ENCODE results near the gene KLK15. TPM values are rescaled to one million over a fixed set of nuclear protein-coding genes. Genes with fewer than 3 reads are reported as not detected.

The KLK15 gene, protein sequence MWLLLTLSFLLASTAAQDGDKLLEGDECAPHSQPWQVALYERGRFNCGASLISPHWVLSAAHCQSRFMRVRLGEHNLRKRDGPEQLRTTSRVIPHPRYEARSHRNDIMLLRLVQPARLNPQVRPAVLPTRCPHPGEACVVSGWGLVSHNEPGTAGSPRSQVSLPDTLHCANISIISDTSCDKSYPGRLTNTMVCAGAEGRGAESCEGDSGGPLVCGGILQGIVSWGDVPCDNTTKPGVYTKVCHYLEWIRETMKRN
- total RNA-seq (not detected), polyA plus RNA-seq (10 to 100 TPM in 1 of 3 donors, 1 to 10 TPM in 2; 2.1 to 10.2 (median 2.8) TPM)

- H3K27me3 ChIP-seq: peaks cover 0 to 30% (median 21%) of the 10 kb centered on the region in 3 donors
- intact Hi-C loops (cut with DNase I): no loop called here
- no peak within 1 kb of the TSS for H3K27ac ChIP-seq
- peak; percentile 39 for DNase-seq
- no peaks in the 10 kb centered on the region for H3K9me3 ChIP-seq
- no peak within 1 kb of the TSS for H3K4me3 ChIP-seq
- 74 to 79% methylated on average over 8 of the region's 8 CpGs for WGBS, 2 donors
- no peak for TF ChIP-seq POLR2AphosphoS5 (IDR thresholded peaks at IDR 0.05)
- no peak for TF ChIP-seq EP300 (IDR thresholded peaks at IDR 0.05)
- TF ChIP-seq, protein P1, sequence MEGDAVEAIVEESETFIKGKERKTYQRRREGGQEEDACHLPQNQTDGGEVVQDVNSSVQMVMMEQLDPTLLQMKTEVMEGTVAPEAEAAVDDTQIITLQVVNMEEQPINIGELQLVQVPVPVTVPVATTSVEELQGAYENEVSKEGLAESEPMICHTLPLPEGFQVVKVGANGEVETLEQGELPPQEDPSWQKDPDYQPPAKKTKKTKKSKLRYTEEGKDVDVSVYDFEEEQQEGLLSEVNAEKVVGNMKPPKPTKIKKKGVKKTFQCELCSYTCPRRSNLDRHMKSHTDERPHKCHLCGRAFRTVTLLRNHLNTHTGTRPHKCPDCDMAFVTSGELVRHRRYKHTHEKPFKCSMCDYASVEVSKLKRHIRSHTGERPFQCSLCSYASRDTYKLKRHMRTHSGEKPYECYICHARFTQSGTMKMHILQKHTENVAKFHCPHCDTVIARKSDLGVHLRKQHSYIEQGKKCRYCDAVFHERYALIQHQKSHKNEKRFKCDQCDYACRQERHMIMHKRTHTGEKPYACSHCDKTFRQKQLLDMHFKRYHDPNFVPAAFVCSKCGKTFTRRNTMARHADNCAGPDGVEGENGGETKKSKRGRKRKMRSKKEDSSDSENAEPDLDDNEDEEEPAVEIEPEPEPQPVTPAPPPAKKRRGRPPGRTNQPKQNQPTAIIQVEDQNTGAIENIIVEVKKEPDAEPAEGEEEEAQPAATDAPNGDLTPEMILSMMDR (IDR thresholded peaks at IDR 0.05): no peak
- no peak for TF ChIP-seq POLR2A (IDR thresholded peaks at IDR 0.05)
- H3K4me1 ChIP-seq: peaks cover 0 to 14% (median 10%) of the 10 kb centered on the region in 4 donors
- no peaks in the 10 kb centered on the region for H3K36me3 ChIP-seq
Measured at GRCh38 chr19:50833117-50833801, at the start of gene KLK15. Gene KLK15 (minus strand): TSS chr19:50833574. CDS start chr19:50831492, 2,082 bp downstream.

DNA sequence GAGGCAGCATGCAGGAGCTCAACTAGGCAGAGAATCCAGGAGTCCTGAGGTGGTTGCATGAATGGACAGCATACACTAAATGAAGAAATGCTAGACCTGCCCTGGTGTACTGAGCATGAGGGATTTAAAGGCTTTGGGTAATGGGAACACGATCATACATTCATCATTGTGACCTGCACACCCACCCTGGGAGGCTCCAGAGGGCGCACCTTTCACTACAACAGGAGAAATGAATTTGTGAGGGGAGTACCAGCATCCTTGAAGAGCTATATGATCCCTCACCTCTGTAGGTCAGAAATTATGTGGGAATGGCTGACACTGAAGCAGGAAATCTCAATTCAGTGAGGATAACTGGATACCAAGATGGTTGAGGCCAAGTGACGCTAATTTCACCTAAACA lies 48.8 kb upstream of the KLK15 start:
- Histone ChIP-seq H3K9me3 (no peaks in the 10 kb centered on the region), H3K36me3 (no peaks in the 10 kb centered on the region), H3K4me1 (no peaks in the 10 kb centered on the region), H3K27ac (no peak overlapping the region), H3K4me3 (no peak overlapping the region), H3K27me3 (peaks cover 0 to 27% (median 11%) of the 10 kb centered on the region in 3 donors)
- 69 to 83% methylated on average over 3 of the region's 3 CpGs for WGBS, 2 donors
- TF ChIP-seq POLR2A (IDR thresholded peaks at IDR 0.05): no peak
- no peak for TF ChIP-seq EP300 (IDR thresholded peaks at IDR 0.05)
- TF ChIP-seq, protein P1 (IDR thresholded peaks at IDR 0.05): no peak
- no peak for TF ChIP-seq POLR2AphosphoS5 (IDR thresholded peaks at IDR 0.05)
- no peak for DNase-seq
- intact Hi-C loops (cut with DNase I): no loop called here

- 54 to 72% methylated on average over 5 of the region's 5 CpGs for WGBS, 2 donors
- DNase-seq: no peak
- no peaks in the 10 kb centered on the region for H3K4me1 ChIP-seq
- H3K4me3 ChIP-seq: no peak overlapping the region
- peaks cover 0 to 41% (median 14%) of the 10 kb centered on the region in 3 donors for H3K27me3 ChIP-seq
- intact Hi-C loops (cut with DNase I): no loop called here
- TF ChIP-seq POLR2A (IDR thresholded peaks at IDR 0.05) (no peak), EP300 (IDR thresholded peaks at IDR 0.05) (no peak), POLR2AphosphoS5 (IDR thresholded peaks at IDR 0.05) (no peak)
- TF ChIP-seq, protein P1 (IDR thresholded peaks at IDR 0.05): no peak
- no peaks in the 10 kb centered on the region for H3K36me3 ChIP-seq
- no peaks in the 10 kb centered on the region for H3K9me3 ChIP-seq
- no peak overlapping the region for H3K27ac ChIP-seq
Measured at GRCh38 chr19:50880241-50880640, 46.9 kb upstream of the KLK15 start.

- intact Hi-C loops (cut with DNase I): no loop called here
- 75 to 79% methylated on average over 5 of the region's 5 CpGs for WGBS, 2 donors
- peaks cover 0 to 52% (median 14%) of the 10 kb centered on the region in 3 donors for H3K27me3 ChIP-seq
- no peaks in the 10 kb centered on the region for H3K36me3 ChIP-seq
- no peak for TF ChIP-seq POLR2AphosphoS5 (IDR thresholded peaks at IDR 0.05)
- TF ChIP-seq, protein P1 (IDR thresholded peaks at IDR 0.05): no peak
- TF ChIP-seq EP300 (IDR thresholded peaks at IDR 0.05): no peak
- no peak for TF ChIP-seq POLR2A (IDR thresholded peaks at IDR 0.05)
- H3K4me3 ChIP-seq: no peak overlapping the region
- no peaks in the 10 kb centered on the region for H3K9me3 ChIP-seq
- no peak overlapping the region for H3K27ac ChIP-seq
- DNase-seq: no peak
- no peaks in the 10 kb centered on the region for H3K4me1 ChIP-seq
Measured at GRCh38 chr19:50878851-50879250, 45.5 kb upstream of the KLK15 start.

Measured in sigmoid colon (tissue), 7 donors.